Endothelial cell of umbilical vein (primary cell): ENCODE measurements around the gene TMPRSS9. TPM values are rescaled to one million over a fixed set of nuclear protein-coding genes. Genes with fewer than 3 reads are reported as not detected.
A peak's percentile ranks its signal among the peaks of the same experiment; 100 is the strongest.

Source experiments
- BruUV-seq: library from RNA; stranded (reverse); fragments of 400-500 nt; replicated peaks from 2 replicates; lab custom pipeline; 2021; lab: Mats Ljungman, UMichigan
- CTCF ChIA-PET: fragments of 300-600, 350-600 bp; sonication (Branson Sonifier 250); formaldehyde crosslinking; loops from one replicate; lab custom pipeline; 2021; ENCODE audit warnings: antibody characterized with exemption, inconsistent platforms; lab: Charles Lee
- POLR2A ChIA-PET: fragments of 300-600, 350-600 bp; sonication (Branson Sonifier 250); formaldehyde crosslinking; loops from one replicate; lab custom pipeline; 2021; ENCODE audit warnings: antibody characterized with exemption, inconsistent platforms; lab: Charles Lee
- DNase-seq: peaks from one replicate; pipeline ENCODE4 v3.0.0-alpha.2; 2011; ENCODE audit warnings: low read depth, low spot score
- FAIRE-seq: peaks from 2 replicates; lab custom pipeline; 2011; peaks lifted over from hg19 to GRCh38; lab: Jason Lieb, UNC
- H2AFZ ChIP-seq: 2 replicates; pipeline ENCODE4 v1.6.0; 2012; ENCODE audit warnings: low read depth, low read length, control low read depth, inconsistent platforms
- H3K27ac ChIP-seq: 2 replicates; pipeline ENCODE4 v1.5.1; 2011; ENCODE audit warnings: low read depth, mild to moderate bottlenecking, control low read depth, low read length, moderate library complexity; ENCODE audit not compliant: insufficient read depth
- H3K27me3 ChIP-seq, 2 experiments: 2 replicates each; pipeline versions ENCODE4 v1.6.0 to v1.6.1; 2011; ENCODE audit warnings: low read length in 2 of 2, mixed read lengths in 1 of 2; ENCODE audit not compliant: control insufficient read depth in 2 of 2, insufficient read depth in 2 of 2
- H3K36me3 ChIP-seq, 2 experiments: 2 replicates in 1 of 2; 3 replicates in 1 of 2; pipeline ENCODE4 v1.5.1; 2011; ENCODE audit warnings: low read length in 2 of 2, mild to moderate bottlenecking in 1 of 2, moderate library complexity in 1 of 2; ENCODE audit not compliant: control insufficient read depth in 2 of 2, insufficient read depth in 2 of 2; ENCODE audit errors: extremely low read depth in 1 of 2
- H3K4me1 ChIP-seq: 3 replicates; pipeline ENCODE4 v1.5.1; 2011; ENCODE audit warnings: mild to moderate bottlenecking, low read length; ENCODE audit not compliant: control insufficient read depth, insufficient read depth; ENCODE audit errors: extremely low read depth
- H3K4me2 ChIP-seq: 2 replicates; pipeline ENCODE4 v1.6.1; 2011; ENCODE audit warnings: low read length, control low read depth, mixed read lengths; ENCODE audit not compliant: insufficient read depth
- H3K4me3 ChIP-seq, 3 experiments: fragments of 200-600 bp in 1 of 3; sonication (generic), shearing (Covaris generic) in 1 of 3; replicated peaks in 1 of 3; 2 replicates each; pipeline ENCODE4 v1.5.1; 2011 to 2016; ENCODE audit warnings: control low read depth in 3 of 3, low read length in 3 of 3, mild to moderate bottlenecking in 2 of 3, inconsistent platforms in 1 of 3, low read depth in 1 of 3, moderate library complexity in 1 of 3; ENCODE audit not compliant: insufficient read depth in 1 of 3
- H3K79me2 ChIP-seq: 2 replicates; pipeline ENCODE4 v1.6.0; 2012; ENCODE audit warnings: low read length, inconsistent platforms; ENCODE audit not compliant: control insufficient read depth, insufficient read depth
- H3K9ac ChIP-seq: replicated peaks from 2 replicates; pipeline ENCODE3; 2011; ENCODE audit warnings: low read length, control low read depth; ENCODE audit not compliant: insufficient read depth; ENCODE audit errors: extremely low read depth
- H3K9me1 ChIP-seq: replicated peaks from 3 replicates; pipeline ENCODE4 v1.6.0; 2011; ENCODE audit warnings: mild to moderate bottlenecking, low read length; ENCODE audit not compliant: control insufficient read depth, insufficient read depth; ENCODE audit errors: extremely low read depth
- H3K9me3 ChIP-seq: replicated peaks from 2 replicates; pipeline ENCODE4 v1.5.1; 2012; ENCODE audit warnings: low read length, inconsistent platforms; ENCODE audit not compliant: control insufficient read depth, insufficient read depth
- H4K20me1 ChIP-seq: replicated peaks from 2 replicates; pipeline ENCODE3; 2011; ENCODE audit warnings: mild to moderate bottlenecking, low read length; ENCODE audit not compliant: control insufficient read depth, insufficient read depth; ENCODE audit errors: extremely low read depth
- GATA2 ChIP-seq: IDR thresholded peaks from 2 replicates; pipeline ENCODE4 v1.7.0; 2011; ENCODE audit warnings: low read depth, mild to moderate bottlenecking, moderate library complexity, mixed read lengths, low read length; ENCODE audit not compliant: insufficient read length, insufficient read depth
- MYC ChIP-seq: IDR thresholded peaks from one replicate; pipeline ENCODE4 v1.6.1; 2011; ENCODE audit warnings: mild to moderate bottlenecking, low read depth, low read length
- POLR2A ChIP-seq: IDR thresholded peaks from 2 replicates; pipeline ENCODE4 v1.6.1; 2012; ENCODE audit warnings: low read depth, mild to moderate bottlenecking, control low read depth, low read length
- POLR2AphosphoS5 ChIP-seq: IDR thresholded peaks from 2 replicates; pipeline ENCODE4 v1.6.1; 2012; ENCODE audit warnings: low read depth, mild to moderate bottlenecking, control low read depth, low read length, moderate library complexity; ENCODE audit not compliant: insufficient read depth
- dilution Hi-C: fragments of 300-500 bp; cut with MboI; formaldehyde crosslinking; loops from one replicate; pipeline ENCODE4 v1.15.0; 2019; ENCODE audit warnings: low sequenced_read_pairs; ENCODE audit not compliant: extremely low pct_ligation_motif_present
- intact Hi-C: fragments of 100-400 bp; cut with micrococcal nuclease; formaldehyde crosslinking; loops from one replicate; pipeline ENCODE4 v1.10.0; 2022
- polyA plus RNA-seq, 4 experiments: library from polyadenylated mRNA; depleted of rRNA in 3 of 4; stranded (reverse) in 3 of 4; unstranded in 1 of 4; fragments of >200 nt; gene quantifications; 2 replicates each; pipeline versions ENCODE4 v1.2.1 to v1.2.3, GENCODE V29; 2011 to 2012; ENCODE audit warnings: missing spikeins in 1 of 4
- total RNA-seq: library from RNA; stranded (reverse); gene quantifications from 2 replicates; pipeline ENCODE4 v1.2.3, GENCODE V29; 2021
- TF ChIP-seq, protein P1 (sequence below): IDR thresholded peaks from 2 replicates; pipeline ENCODE4 v1.6.1; 2011; ENCODE audit not compliant: insufficient read depth, insufficient read length
- TF ChIP-seq, protein P2 (sequence below), 2 donors: IDR thresholded peaks; 1 replicate in 1 of 2; 2 replicates in 1 of 2; pipeline ENCODE4 v1.5.1; 2011; ENCODE audit warnings: low read length in 2 of 2, mild to moderate bottlenecking in 2 of 2, moderate library complexity in 2 of 2, control low read depth in 1 of 2, inconsistent platforms in 1 of 2, low read depth in 1 of 2; ENCODE audit not compliant: insufficient read depth in 1 of 2; ENCODE audit errors: extremely low read depth in 1 of 2

TMPRSS9 gene
- total and polyA plus RNA-seq, 2 donors (not counting 3 experiments of a cell fraction or from before 2014, with no cell fraction given), result not detected

DNA sequence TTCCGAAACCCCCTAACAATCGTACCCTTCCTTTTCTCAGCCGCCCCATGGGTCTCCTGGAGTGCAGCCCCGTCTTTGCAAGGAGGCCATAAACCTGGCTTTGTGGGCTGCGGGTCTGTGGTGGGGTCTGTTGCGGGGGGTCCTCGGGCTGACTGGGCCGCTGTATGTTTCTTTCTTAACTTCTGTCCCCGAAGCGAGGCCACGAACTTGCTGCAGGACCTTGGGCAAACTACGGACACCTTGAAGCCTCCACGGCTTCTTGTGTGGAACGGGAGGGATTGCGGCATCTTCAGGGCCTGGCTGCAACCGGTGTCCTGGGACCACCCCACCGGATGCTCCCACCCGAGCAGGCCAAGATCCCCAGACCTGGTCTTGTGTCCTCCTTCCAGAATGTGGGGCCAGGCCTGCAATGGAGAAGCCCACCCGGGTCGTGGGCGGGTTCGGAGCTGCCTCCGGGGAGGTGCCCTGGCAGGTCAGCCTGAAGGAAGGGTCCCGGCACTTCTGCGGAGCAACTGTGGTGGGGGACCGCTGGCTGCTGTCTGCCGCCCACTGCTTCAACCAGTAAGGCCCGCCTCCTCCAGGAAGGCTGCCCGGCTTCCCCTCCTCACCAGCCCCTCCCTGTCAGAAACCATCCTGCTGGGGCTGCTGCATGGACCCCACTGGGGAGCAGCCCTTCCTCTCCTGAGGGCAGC, 55.4 kb downstream of the TMPRSS9 start:
- POLR2A ChIA-PET, result no interaction called here

More for the DNA sequence above, 55.4 kb downstream of the TMPRSS9 start:
- Histone ChIP-seq H3K9me1 (no peaks in the 10 kb centered on the region), H3K79me2 (no peaks in the 10 kb centered on the region), H3K9me3 (no peaks in the 10 kb centered on the region), H3K4me2 (no peak overlapping the region), H2AFZ (no peak overlapping the region), H4K20me1 (no peaks in the 10 kb centered on the region), H3K4me1 (peaks cover 2% of the 10 kb centered on the region), H3K27ac (no peak overlapping the region), H3K4me3 (no peak overlapping the region), H3K9ac (no peak overlapping the region), H3K36me3 (peaks cover 0 to 1% of the 10 kb centered on the region in 2 experiments), H3K27me3 (no peaks in the 10 kb centered on the region)
- BruUV-seq, result no TSS peak
- TF ChIP-seq, protein P1, sequence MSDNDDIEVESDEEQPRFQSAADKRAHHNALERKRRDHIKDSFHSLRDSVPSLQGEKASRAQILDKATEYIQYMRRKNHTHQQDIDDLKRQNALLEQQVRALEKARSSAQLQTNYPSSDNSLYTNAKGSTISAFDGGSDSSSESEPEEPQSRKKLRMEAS, result no peak
- TF ChIP-seq POLR2A (peak; percentile 5), MYC (no peak), GATA2 (no peak), POLR2AphosphoS5 (no peak)
- TF ChIP-seq, protein P2, sequence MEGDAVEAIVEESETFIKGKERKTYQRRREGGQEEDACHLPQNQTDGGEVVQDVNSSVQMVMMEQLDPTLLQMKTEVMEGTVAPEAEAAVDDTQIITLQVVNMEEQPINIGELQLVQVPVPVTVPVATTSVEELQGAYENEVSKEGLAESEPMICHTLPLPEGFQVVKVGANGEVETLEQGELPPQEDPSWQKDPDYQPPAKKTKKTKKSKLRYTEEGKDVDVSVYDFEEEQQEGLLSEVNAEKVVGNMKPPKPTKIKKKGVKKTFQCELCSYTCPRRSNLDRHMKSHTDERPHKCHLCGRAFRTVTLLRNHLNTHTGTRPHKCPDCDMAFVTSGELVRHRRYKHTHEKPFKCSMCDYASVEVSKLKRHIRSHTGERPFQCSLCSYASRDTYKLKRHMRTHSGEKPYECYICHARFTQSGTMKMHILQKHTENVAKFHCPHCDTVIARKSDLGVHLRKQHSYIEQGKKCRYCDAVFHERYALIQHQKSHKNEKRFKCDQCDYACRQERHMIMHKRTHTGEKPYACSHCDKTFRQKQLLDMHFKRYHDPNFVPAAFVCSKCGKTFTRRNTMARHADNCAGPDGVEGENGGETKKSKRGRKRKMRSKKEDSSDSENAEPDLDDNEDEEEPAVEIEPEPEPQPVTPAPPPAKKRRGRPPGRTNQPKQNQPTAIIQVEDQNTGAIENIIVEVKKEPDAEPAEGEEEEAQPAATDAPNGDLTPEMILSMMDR (IDR thresholded peaks at IDR 0.05; ENCODE audit: extremely low read depth in 1 of 2, insufficient read depth in 1 of 2, low read depth in 1 of 2, low read length in 2 of 2), result no peak
- CTCF ChIA-PET, result no interaction called here
- FAIRE-seq (no peak), DNase-seq (no peak)
- intact Hi-C loops, result no loop called here
- dilution Hi-C loops, result no loop called here
